SK-N-SH treated with all-trans-retinoic acid at 6 μM for 48 hours (cell line): ENCODE measurements around the gene SLC2A1.

ENCODE experiments used
- ATAC-seq: fragments of 200-7000 bp; cut with Tn5 transposase; 3 replicates; pipeline ENCODE4 v1.9.1; 2020; ENCODE audit warnings: mild to moderate bottlenecking, moderate library complexity
- ARNTL ChIP-seq: fragments of 450-650 bp; formaldehyde crosslinking; IDR thresholded peaks from 2 replicates; pipeline ENCODE4 v1.5.0; 2020; ENCODE audit warnings: low read depth, mild to moderate bottlenecking, moderate library complexity, borderline replicate concordance
- BACH2 ChIP-seq: fragments of 250-450 bp; sonication (Bioruptor Pico); IDR thresholded peaks from 2 replicates; pipeline ENCODE4 v1.9.0; 2021; ENCODE audit warnings: mild to moderate bottlenecking, borderline replicate concordance
- CSDC2 ChIP-seq: fragments of 250-450 bp; sonication (Bioruptor Pico); IDR thresholded peaks from 2 replicates; pipeline ENCODE4 v1.5.0; 2020; ENCODE audit warnings: mild to moderate bottlenecking, moderate library complexity
- ISL1 ChIP-seq: fragments of 250-450 bp; sonication (Bioruptor Pico); IDR thresholded peaks from 2 replicates; pipeline ENCODE4 v2.1.2; 2022; ENCODE audit warnings: mild to moderate bottlenecking, moderate library complexity
- OSR1 ChIP-seq: fragments of 250-450 bp; sonication (Bioruptor Pico); IDR thresholded peaks from 2 replicates; pipeline ENCODE4 v1.8.0; 2022; ENCODE audit warnings: moderate library complexity, mild to moderate bottlenecking, inconsistent platforms
- PATZ1 ChIP-seq: fragments of 250-450 bp; sonication (Bioruptor Pico); IDR thresholded peaks from 2 replicates; pipeline ENCODE4 v1.8.0; 2020; ENCODE audit warnings: mild to moderate bottlenecking, moderate library complexity, borderline replicate concordance
- POU6F1 ChIP-seq: fragments of 250-450 bp; sonication (Bioruptor Pico); IDR thresholded peaks from 2 replicates; pipeline ENCODE4 v1.8.0; 2021; ENCODE audit warnings: low read depth, mild to moderate bottlenecking, moderate library complexity, borderline replicate concordance
- PPARA ChIP-seq: fragments of 250-450 bp; sonication (Bioruptor Pico); IDR thresholded peaks from 2 replicates; pipeline ENCODE4 v1.5.0; 2020; ENCODE audit warnings: mild to moderate bottlenecking, borderline replicate concordance
- RARB ChIP-seq: fragments of 250-450 bp; sonication (Bioruptor Pico); IDR thresholded peaks from 2 replicates; pipeline ENCODE4 v1.8.0; 2021; ENCODE audit warnings: mild to moderate bottlenecking, moderate library complexity
- SNAI2 ChIP-seq: fragments of 250-450 bp; sonication (Bioruptor Pico); IDR thresholded peaks from 2 replicates; pipeline ENCODE4 v1.5.0; 2020; ENCODE audit warnings: mild to moderate bottlenecking, moderate library complexity
- TCF4 ChIP-seq: fragments of 250-450 bp; sonication (Bioruptor Pico); IDR thresholded peaks from 2 replicates; pipeline ENCODE4 v1.8.0; 2021; ENCODE audit warnings: mild to moderate bottlenecking, moderate library complexity, borderline replicate concordance
- TOX ChIP-seq: fragments of 250-450 bp; sonication (Bioruptor Pico); IDR thresholded peaks from 2 replicates; pipeline ENCODE4 v1.8.0; 2021; ENCODE audit warnings: mild to moderate bottlenecking, moderate library complexity, borderline replicate concordance
- ZC3H10 ChIP-seq: fragments of 250-450 bp; sonication (Bioruptor Pico); IDR thresholded peaks from 2 replicates; pipeline ENCODE4 v1.5.1; 2021; ENCODE audit warnings: mild to moderate bottlenecking, moderate library complexity
- ZFP30 ChIP-seq: fragments of 450-650 bp; formaldehyde crosslinking; IDR thresholded peaks from 2 replicates; pipeline ENCODE4 v1.5.0; 2022; ENCODE audit warnings: mild to moderate bottlenecking, moderate library complexity
- ZNF565 ChIP-seq: fragments of 450-650 bp; formaldehyde crosslinking; conservative IDR thresholded peaks from 2 replicates; pipeline ENCODE4 v1.5.0; 2020; ENCODE audit warnings: low read depth, mild to moderate bottlenecking, moderate library complexity
- ZNF70 ChIP-seq: fragments of 450-650 bp; formaldehyde crosslinking; IDR thresholded peaks from 2 replicates; pipeline ENCODE4 v1.5.0; 2020; ENCODE audit warnings: mild to moderate bottlenecking, moderate library complexity
- ZNF8 ChIP-seq: fragments of 450-650 bp; formaldehyde crosslinking; IDR thresholded peaks from 2 replicates; pipeline ENCODE4 v1.5.0; 2020; ENCODE audit warnings: mild to moderate bottlenecking, moderate library complexity
- TF ChIP-seq, protein P1 (sequence below): fragments of 250-450 bp; sonication (Bioruptor Pico); IDR thresholded peaks from 2 replicates; pipeline ENCODE4 v1.5.0; 2020; ENCODE audit warnings: mild to moderate bottlenecking, moderate library complexity
- TF ChIP-seq, protein P2 (sequence below): fragments of 250-450 bp; sonication (Bioruptor Pico); IDR thresholded peaks from 2 replicates; pipeline ENCODE4 v1.5.1; 2020; ENCODE audit warnings: low read depth, mild to moderate bottlenecking, moderate library complexity
- TF ChIP-seq, protein P3 (sequence below): fragments of 250-450 bp; sonication (Bioruptor Pico); IDR thresholded peaks from 2 replicates; pipeline ENCODE4 v1.5.1; 2021; ENCODE audit warnings: mild to moderate bottlenecking, moderate library complexity

The SLC2A1 gene

GRCh38 chr1:42975561-42976225, 17.0 kb upstream of the SLC2A1 start:
- TF ChIP-seq POU6F1 (CRISPR knock-in tag) = no peak
- no peak for TF ChIP-seq PPARA (CRISPR knock-in tag)
- TF ChIP-seq ZNF565 = no peak
- no peak for TF ChIP-seq OSR1 (CRISPR knock-in tag)
- TF ChIP-seq PATZ1 (CRISPR knock-in tag) = no peak
- TF ChIP-seq, protein P1, sequence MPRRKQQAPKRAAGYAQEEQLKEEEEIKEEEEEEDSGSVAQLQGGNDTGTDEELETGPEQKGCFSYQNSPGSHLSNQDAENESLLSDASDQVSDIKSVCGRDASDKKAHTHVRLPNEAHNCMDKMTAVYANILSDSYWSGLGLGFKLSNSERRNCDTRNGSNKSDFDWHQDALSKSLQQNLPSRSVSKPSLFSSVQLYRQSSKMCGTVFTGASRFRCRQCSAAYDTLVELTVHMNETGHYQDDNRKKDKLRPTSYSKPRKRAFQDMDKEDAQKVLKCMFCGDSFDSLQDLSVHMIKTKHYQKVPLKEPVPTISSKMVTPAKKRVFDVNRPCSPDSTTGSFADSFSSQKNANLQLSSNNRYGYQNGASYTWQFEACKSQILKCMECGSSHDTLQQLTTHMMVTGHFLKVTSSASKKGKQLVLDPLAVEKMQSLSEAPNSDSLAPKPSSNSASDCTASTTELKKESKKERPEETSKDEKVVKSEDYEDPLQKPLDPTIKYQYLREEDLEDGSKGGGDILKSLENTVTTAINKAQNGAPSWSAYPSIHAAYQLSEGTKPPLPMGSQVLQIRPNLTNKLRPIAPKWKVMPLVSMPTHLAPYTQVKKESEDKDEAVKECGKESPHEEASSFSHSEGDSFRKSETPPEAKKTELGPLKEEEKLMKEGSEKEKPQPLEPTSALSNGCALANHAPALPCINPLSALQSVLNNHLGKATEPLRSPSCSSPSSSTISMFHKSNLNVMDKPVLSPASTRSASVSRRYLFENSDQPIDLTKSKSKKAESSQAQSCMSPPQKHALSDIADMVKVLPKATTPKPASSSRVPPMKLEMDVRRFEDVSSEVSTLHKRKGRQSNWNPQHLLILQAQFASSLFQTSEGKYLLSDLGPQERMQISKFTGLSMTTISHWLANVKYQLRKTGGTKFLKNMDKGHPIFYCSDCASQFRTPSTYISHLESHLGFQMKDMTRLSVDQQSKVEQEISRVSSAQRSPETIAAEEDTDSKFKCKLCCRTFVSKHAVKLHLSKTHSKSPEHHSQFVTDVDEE (CRISPR knock-in tag) = no peak
- TF ChIP-seq ARNTL (CRISPR knock-in tag) = no peak
- TF ChIP-seq RARB (CRISPR knock-in tag) = no peak
- no peak for TF ChIP-seq TCF4 (CRISPR knock-in tag)
- TF ChIP-seq ZNF70 = no peak
- no peak for TF ChIP-seq TOX (CRISPR knock-in tag)
- TF ChIP-seq ZC3H10 (CRISPR knock-in tag) = no peak
- ATAC-seq = no peak

DNA sequence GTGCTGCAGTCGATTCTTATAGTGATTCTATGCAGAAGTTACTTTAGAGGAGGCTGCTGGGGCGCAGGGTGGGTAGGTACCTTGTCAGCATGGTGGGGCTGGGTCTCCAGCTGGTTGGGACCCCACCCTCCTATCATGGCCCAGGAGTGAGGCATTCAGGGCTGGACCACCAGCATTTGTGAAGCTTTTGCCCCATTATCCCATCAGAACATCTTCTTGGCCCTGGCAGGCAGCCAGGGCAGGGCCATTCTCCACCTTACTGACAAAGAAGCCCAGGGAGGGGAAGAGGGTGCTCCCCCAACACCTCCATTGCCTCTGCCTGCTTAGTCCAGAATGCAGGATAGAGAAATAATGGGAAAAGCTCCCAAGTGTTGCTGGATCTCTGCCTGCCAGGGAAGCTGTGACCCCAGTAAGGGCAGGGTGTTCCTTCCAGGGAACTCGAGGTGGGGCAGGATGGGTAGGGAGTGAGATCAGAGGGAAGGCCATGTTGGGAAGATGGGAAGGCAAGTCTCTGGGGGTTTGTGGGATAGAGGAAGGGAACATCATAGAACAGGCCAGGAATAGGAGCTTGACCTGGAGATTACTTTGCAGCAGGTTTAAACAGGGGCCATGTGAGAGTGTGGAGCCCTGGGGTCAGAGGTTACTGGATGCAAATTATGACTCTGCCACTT, 16.2 kb upstream of the SLC2A1 start:
- TF ChIP-seq, protein P2, sequence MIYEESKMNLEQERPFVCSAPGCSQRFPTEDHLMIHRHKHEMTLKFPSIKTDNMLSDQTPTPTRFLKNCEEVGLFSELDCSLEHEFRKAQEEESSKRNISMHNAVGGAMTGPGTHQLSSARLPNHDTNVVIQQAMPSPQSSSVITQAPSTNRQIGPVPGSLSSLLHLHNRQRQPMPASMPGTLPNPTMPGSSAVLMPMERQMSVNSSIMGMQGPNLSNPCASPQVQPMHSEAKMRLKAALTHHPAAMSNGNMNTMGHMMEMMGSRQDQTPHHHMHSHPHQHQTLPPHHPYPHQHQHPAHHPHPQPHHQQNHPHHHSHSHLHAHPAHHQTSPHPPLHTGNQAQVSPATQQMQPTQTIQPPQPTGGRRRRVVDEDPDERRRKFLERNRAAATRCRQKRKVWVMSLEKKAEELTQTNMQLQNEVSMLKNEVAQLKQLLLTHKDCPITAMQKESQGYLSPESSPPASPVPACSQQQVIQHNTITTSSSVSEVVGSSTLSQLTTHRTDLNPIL (CRISPR knock-in tag) = no peak
- TF ChIP-seq TOX (CRISPR knock-in tag) (no peak), BACH2 (CRISPR knock-in tag) (no peak), ARNTL (CRISPR knock-in tag) (no peak), POU6F1 (CRISPR knock-in tag) (no peak), ZFP30 (CRISPR knock-in tag) (no peak), ISL1 (CRISPR knock-in tag) (no peak), SNAI2 (no peak), ZNF70 (no peak), OSR1 (CRISPR knock-in tag) (no peak), TCF4 (CRISPR knock-in tag) (no peak), PPARA (CRISPR knock-in tag) (no peak), RARB (CRISPR knock-in tag) (no peak), ZC3H10 (CRISPR knock-in tag) (no peak), CSDC2 (CRISPR knock-in tag) (no peak), ZNF8 (no peak)
- TF ChIP-seq, protein P3, sequence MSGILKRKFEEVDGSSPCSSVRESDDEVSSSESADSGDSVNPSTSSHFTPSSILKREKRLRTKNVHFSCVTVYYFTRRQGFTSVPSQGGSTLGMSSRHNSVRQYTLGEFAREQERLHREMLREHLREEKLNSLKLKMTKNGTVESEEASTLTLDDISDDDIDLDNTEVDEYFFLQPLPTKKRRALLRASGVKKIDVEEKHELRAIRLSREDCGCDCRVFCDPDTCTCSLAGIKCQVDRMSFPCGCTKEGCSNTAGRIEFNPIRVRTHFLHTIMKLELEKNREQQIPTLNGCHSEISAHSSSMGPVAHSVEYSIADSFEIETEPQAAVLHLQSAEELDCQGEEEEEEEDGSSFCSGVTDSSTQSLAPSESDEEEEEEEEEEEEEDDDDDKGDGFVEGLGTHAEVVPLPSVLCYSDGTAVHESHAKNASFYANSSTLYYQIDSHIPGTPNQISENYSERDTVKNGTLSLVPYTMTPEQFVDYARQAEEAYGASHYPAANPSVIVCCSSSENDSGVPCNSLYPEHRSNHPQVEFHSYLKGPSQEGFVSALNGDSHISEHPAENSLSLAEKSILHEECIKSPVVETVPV = no peak
- TF ChIP-seq, protein P1 (CRISPR knock-in tag) = no peak
- TF ChIP-seq, all 23 proteins: peak for 0
- ATAC-seq = no peak
